SH-SY5Y (cell line): Measurements from ENCODE around the gene MAGIX.

Source experiments
- GATA2 ChIP-seq: IDR thresholded peaks from 2 replicates; pipeline ENCODE4 v1.6.1; 2011; ENCODE audit warnings: mild to moderate bottlenecking, low read depth, low read length
- GATA3 ChIP-seq: IDR thresholded peaks from 2 replicates; pipeline ENCODE4 v1.6.1; 2011; ENCODE audit warnings: low read depth, mild to moderate bottlenecking, low read length, moderate library complexity

DNA sequence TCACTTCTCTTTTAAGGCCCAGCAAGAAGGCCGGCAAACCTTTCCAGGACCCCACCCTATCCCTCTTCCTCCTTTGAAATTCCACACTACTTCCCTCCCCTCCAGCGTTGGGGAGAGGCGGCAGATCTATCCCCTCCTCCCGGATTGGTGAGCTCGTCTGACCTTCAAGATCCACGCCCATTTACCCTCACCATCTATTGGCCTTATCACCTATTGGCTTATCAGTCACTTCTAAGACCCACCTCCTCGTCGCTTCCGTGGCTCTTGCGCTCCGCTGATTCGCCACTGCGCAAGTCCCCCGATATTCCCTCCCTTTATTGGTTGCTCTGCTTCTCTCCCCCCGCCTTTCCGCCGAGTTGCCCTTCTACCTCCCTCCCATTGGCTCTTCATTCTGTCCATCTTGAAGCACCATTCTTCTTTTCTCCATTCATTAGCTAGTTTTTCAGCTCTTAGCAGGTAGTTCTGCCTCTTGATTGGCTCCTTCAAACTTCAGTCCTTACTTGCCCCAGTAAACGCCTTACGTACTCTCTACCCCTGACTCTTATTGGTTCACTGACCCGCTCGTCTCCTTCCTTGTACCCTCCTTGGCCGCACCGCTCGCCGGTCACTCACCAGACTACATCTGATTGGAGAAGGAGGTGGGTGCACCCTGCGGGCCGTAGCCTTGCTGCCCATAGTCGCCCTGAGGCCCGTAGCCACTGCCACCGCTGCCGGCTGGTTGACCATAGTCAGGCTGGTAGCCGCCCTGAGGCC lies 28.4 kb downstream of the MAGIX start:
- TF ChIP-seq GATA3 (no peak), GATA2 (no peak)
